Gastroesophageal sphincter (tissue), 4 donors: ENCODE data around the gene SLC44A1. TPM values are rescaled to one million over a fixed set of nuclear protein-coding genes. Genes with fewer than 3 reads are reported as not detected.

ENCODE experiments used
- ATAC-seq: fragments of 150-250 bp; one replicate; pipeline ENCODE4 v1.9.1; 2016; ENCODE audit warnings: mild to moderate bottlenecking, moderate library complexity
- H3K27ac ChIP-seq, 4 donors: fragments of 200-600 bp; sonication (generic) in 3 of 4; 1 replicate in 3 of 4; 2 replicates in 1 of 4; pipeline ENCODE4 v1.5.1; 2016 to 2019
- H3K27me3 ChIP-seq: fragments of 200-600 bp; sonication (generic); one replicate; pipeline ENCODE4 v1.5.1; 2019
- H3K36me3 ChIP-seq, 2 donors: fragments of 200-600 bp; sonication (generic); one replicate each; pipeline ENCODE4 v1.5.1; 2019; ENCODE audit warnings: control low read depth in 1 of 2
- H3K4me1 ChIP-seq, 3 donors: fragments of 200-600 bp; sonication (generic); 1 replicate in 2 of 3; 2 replicates in 1 of 3; pipeline ENCODE4 v1.5.1; 2016 to 2019; ENCODE audit warnings: control low read depth in 2 of 3
- H3K4me3 ChIP-seq, 2 donors: fragments of 200-600 bp; sonication (generic); one replicate each; pipeline ENCODE4 v1.5.1; 2019; ENCODE audit warnings: mild to moderate bottlenecking in 1 of 2, moderate library complexity in 1 of 2
- H3K9me3 ChIP-seq, 3 donors: fragments of 200-600 bp; sonication (generic); one replicate each; pipeline ENCODE4 v1.5.1; 2017 to 2019; ENCODE audit warnings: control low read depth in 2 of 3
- CTCF ChIP-seq, 4 experiments: fragments of 200-600 bp in 2 of 4; fragments of 450-650 bp in 2 of 4; sonication (generic) in 1 of 4; IDR thresholded peaks; one replicate each; pipeline ENCODE4 v1.5.1; 2017 to 2019; ENCODE audit warnings: antibody characterized with exemption in 4 of 4, mild to moderate bottlenecking in 2 of 4, moderate library complexity in 2 of 4
- EP300 ChIP-seq: sonication (generic); formaldehyde crosslinking; IDR thresholded peaks from one replicate; pipeline ENCODE4 v1.6.1; 2017; ENCODE audit warnings: antibody characterized with exemption, mild to moderate bottlenecking
- POLR2A ChIP-seq, 2 donors: fragments of 450-650 bp; IDR thresholded peaks; one replicate each; pipeline ENCODE4 v1.6.1; 2017; ENCODE audit warnings: antibody characterized with exemption in 2 of 2, mild to moderate bottlenecking in 2 of 2, moderate library complexity in 1 of 2
- POLR2AphosphoS5 ChIP-seq: sonication (generic); formaldehyde crosslinking; IDR thresholded peaks from one replicate; pipeline ENCODE4 v1.6.1; 2017; ENCODE audit warnings: antibody characterized with exemption
- WGBS, 2 donors: methylation state at CpG; one replicate each; pipeline ENCODE4 v1.1.5; 2018; ENCODE audit warnings: low coverage in 1 of 2; 5-methylcytosine and 5-hydroxymethylcytosine counted together
- total RNA-seq, 4 donors: library from RNA; depleted of rRNA; stranded (reverse); fragments of >200 nt; gene quantifications; one replicate each; pipeline ENCODE4 v1.1.0, GENCODE V29; 2016

SLC44A1 gene
- total RNA-seq, 4 donors from 2014 or later = 27.9 to 49.1 (median 30.6) TPM

- Histone ChIP-seq H3K36me3 (peaks cover 0 to 48% of the 10 kb centered on the region in 2 donors), H3K9me3 (no peaks in the 10 kb centered on the region), H3K27me3 (no peaks in the 10 kb centered on the region), H3K27ac (no peak overlapping the region), H3K4me3 (no peak overlapping the region), H3K4me1 (peaks cover 0 to 6% (median 0%) of the 10 kb centered on the region in 3 donors)
- 73 to 85% methylated on average over 1 of the region's 1 CpG for WGBS, 2 donors
- ATAC-seq = no peak
- no peak for TF ChIP-seq EP300
- TF ChIP-seq CTCF (IDR thresholded peaks at IDR 0.05) = no peak
- no peak for TF ChIP-seq POLR2AphosphoS5
- TF ChIP-seq POLR2A (IDR thresholded peaks at IDR 0.05) = no peak
These were observed 115.9 kb downstream of the SLC44A1 start for GRCh38 chr9:105360344-105360743.

- TF ChIP-seq CTCF (IDR thresholded peaks at IDR 0.05) (no peak), POLR2A (IDR thresholded peaks at IDR 0.05) (no peak), POLR2AphosphoS5 (no peak), EP300 (no peak)
- ATAC-seq = no peak
These were observed 117.4 kb downstream of the SLC44A1 start for GRCh38 chr9:105361873-105362272.

DNA sequence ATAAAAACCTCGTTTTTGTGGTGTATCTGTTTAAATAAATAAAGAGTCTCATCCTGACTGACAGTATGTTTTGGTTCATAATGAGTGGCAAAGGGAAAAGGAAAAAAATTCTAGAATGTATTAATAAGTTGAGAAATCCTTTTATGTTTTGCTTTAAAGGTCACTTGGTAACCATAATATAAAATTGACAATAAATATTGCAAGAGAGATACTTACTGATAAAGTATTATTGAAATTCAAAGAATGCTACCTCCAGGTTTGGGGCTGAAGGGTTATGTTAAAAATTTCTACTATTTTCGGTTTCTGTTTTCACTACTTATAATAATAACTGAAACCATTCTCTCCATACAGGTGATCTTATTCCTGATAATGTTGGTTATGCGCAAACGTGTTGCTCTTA is 118.0 kb downstream of the SLC44A1 start:
- TF ChIP-seq POLR2AphosphoS5 = no peak
- TF ChIP-seq CTCF (IDR thresholded peaks at IDR 0.05) = no peak
- TF ChIP-seq EP300 = no peak
- no peak for TF ChIP-seq POLR2A (IDR thresholded peaks at IDR 0.05)
- Histone ChIP-seq H3K36me3 (peaks cover 0 to 66% of the 10 kb centered on the region in 2 donors), H3K4me3 (no peak overlapping the region), H3K27me3 (no peaks in the 10 kb centered on the region), H3K27ac (no peak overlapping the region), H3K4me1 (peaks cover 0 to 6% (median 0%) of the 10 kb centered on the region in 3 donors), H3K9me3 (no peaks in the 10 kb centered on the region)
- 80 to 83% methylated on average over 4 of the region's 4 CpGs for WGBS, 2 donors
- ATAC-seq = no peak

More at GRCh38 chr9:105361873-105362272, 117.4 kb downstream of the SLC44A1 start:
- WGBS, 2 donors = 95 to 98% methylated on average over 9 of the region's 9 CpGs
- peaks cover 0 to 60% of the 10 kb centered on the region in 2 donors for H3K36me3 ChIP-seq
- no peaks in the 10 kb centered on the region for H3K9me3 ChIP-seq
- H3K27ac ChIP-seq = no peak overlapping the region
- H3K27me3 ChIP-seq = no peaks in the 10 kb centered on the region
- H3K4me1 ChIP-seq = peaks cover 0 to 6% (median 0%) of the 10 kb centered on the region in 3 donors
- H3K4me3 ChIP-seq = no peak overlapping the region

- no peak for TF ChIP-seq CTCF (IDR thresholded peaks at IDR 0.05)
- no peak for TF ChIP-seq POLR2A (IDR thresholded peaks at IDR 0.05)
- TF ChIP-seq EP300 = no peak
- TF ChIP-seq POLR2AphosphoS5 = no peak
- 95 to 100% methylated on average over 2 of the region's 2 CpGs for WGBS, 2 donors
- no peak overlapping the region for H3K4me3 ChIP-seq
- H3K36me3 ChIP-seq = peaks cover 0 to 73% of the 10 kb centered on the region in 2 donors
- H3K27ac ChIP-seq = no peak overlapping the region
- H3K4me1 ChIP-seq = peaks cover 0 to 5% (median 0%) of the 10 kb centered on the region in 3 donors
- no peaks in the 10 kb centered on the region for H3K27me3 ChIP-seq
- no peak for ATAC-seq
- no peaks in the 10 kb centered on the region for H3K9me3 ChIP-seq
These were observed 119.4 kb downstream of the SLC44A1 start for GRCh38 chr9:105363837-105364236.

DNA sequence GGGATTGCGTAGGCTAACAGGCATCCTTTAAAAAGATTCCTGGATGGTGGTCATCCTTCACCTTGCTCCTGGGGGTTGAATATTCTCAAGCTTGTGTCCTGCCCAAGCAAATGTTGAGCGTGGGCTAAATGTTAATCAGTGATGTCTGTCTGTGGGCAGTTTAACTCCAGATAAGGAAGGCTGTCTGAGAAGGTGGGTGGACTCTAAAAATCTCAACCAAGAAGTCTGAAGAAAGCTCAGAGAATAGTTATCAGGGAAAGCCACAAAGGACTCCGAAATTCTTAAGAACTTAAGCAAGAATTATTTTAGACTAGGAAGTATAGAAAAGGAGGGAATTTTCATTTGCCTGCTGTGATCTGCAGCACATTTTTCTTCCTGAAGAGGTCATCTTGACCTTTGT is 125.5 kb downstream of the SLC44A1 start:
- WGBS, 2 donors = 78 to 91% methylated on average over 3 of the region's 3 CpGs
- H3K9me3 ChIP-seq = no peaks in the 10 kb centered on the region
- TF ChIP-seq POLR2AphosphoS5 = no peak
- no peak for TF ChIP-seq POLR2A (IDR thresholded peaks at IDR 0.05)
- no peak overlapping the region for H3K4me3 ChIP-seq
- H3K4me1 ChIP-seq = no peaks in the 10 kb centered on the region
- H3K36me3 ChIP-seq = peaks cover 0 to 53% of the 10 kb centered on the region in 2 donors
- H3K27me3 ChIP-seq = no peaks in the 10 kb centered on the region
- ATAC-seq = no peak
- no peak overlapping the region for H3K27ac ChIP-seq
